HG03060 (cell line): ENCODE data around the gene RNASE7.

Source experiments
- ATAC-seq: cut with Tn5 transposase; IDR thresholded peaks from one replicate; pipeline ENCODE4 v1.9.1; 2021; ENCODE audit warnings: low read depth, moderate number of reproducible peaks; ENCODE audit not compliant: unreplicated experiment

RNASE7 gene

GRCh38 chr14:21084998-21085853 lies 43.1 kb downstream of the RNASE7 start:
- ATAC-seq = no peak

DNA sequence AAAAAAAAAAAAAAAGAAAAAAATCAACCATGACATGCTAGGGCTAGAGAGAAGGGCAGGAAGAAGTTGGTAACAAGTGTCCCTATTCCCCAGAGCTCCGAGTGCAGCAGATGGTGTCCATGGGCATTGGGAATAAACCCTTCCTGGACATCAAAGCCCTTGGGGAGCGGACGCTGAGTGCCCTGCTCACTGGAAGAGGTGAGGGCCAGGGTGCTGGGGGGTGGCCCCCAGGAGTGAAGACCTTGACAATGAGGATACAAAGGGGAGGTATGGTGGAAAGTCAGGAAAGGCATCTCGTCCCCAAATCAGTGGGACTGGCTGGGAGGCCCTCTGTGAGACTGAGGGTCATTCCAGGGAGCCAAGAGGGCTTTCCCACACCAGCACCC lies 44.7 kb downstream of the RNASE7 start:
- ATAC-seq = no peak

DNA sequence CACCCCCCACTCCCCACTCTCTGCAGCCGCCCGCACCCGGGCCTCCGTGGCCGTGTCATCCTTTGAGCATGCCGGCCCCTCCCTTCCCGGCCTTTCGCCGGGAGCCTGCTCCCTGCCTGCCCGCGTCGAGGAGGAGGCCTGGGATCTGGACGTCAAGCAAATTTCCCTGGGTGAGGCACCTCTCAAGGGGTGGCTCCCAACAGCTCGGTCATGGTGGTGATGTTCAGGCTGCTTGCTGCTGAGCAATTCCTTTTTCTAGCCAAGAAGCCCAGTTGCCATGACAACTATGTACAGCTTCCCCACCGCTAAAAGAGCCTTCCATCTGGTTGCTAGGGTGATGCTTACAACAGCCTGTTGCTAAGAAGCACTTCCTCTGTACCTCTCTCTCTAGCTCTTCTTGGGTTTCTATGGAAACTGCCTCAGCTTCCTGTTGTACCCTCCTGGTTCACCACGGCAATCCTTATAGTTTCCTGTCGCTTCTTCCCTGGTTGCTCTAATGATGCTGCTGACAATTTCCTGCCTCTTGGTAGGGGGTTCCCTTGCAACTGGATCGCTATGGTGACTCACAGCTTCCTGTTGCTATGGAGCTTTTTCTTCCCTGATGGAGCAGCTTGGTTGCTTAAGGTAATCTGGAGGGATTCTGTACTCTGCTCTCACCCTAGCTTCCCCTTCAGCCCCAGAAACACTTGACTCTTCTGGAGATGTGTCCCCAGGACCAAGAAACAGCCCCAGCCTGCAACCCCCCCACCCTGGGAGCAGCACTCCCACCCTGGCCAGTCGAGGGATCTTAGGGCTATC lies 45.3 kb downstream of the RNASE7 start:
- no peak for ATAC-seq

DNA sequence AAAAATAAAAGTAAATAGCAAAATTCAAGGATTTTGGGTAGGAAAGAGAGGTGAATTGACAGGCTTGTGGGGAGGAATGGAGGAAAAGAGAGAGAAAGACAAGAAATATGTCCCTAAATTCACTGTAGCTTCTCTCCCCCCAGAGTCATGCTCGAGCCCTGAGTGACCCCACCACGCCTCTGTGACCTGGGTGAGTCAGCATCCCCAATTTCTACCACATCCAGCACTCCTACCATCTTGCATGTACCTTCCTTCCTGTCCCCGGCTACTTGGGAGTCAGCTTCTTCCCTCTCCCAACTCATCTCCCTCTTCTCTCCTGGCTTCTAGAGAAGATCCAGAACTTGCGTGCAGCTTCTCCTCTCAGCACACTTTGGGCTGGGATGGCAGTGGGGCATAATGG lies 46.5 kb downstream of the RNASE7 start:
- no peak for ATAC-seq

DNA sequence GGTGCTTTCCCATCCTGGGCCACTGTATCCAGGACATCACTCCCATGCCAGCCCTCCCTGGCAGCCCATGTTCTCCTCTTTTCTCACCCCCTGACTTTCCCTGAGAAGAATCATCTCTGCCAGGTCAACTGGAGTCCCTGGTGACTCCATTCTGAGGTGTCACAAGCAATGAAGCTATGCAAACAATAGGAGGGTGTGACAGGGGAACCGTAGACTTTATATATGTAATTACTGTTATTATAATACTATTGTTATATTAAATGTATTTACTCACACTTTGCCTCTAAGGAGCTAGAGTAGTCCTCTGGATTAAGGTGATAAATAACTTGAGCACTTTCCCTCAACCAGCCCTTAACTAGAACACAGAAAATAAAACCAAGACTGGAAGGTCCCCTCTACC lies 47.1 kb downstream of the RNASE7 start:
- no peak for ATAC-seq

GRCh38 chr14:21089877-21090193 lies 47.7 kb downstream of the RNASE7 start:
- ATAC-seq = no peak

DNA sequence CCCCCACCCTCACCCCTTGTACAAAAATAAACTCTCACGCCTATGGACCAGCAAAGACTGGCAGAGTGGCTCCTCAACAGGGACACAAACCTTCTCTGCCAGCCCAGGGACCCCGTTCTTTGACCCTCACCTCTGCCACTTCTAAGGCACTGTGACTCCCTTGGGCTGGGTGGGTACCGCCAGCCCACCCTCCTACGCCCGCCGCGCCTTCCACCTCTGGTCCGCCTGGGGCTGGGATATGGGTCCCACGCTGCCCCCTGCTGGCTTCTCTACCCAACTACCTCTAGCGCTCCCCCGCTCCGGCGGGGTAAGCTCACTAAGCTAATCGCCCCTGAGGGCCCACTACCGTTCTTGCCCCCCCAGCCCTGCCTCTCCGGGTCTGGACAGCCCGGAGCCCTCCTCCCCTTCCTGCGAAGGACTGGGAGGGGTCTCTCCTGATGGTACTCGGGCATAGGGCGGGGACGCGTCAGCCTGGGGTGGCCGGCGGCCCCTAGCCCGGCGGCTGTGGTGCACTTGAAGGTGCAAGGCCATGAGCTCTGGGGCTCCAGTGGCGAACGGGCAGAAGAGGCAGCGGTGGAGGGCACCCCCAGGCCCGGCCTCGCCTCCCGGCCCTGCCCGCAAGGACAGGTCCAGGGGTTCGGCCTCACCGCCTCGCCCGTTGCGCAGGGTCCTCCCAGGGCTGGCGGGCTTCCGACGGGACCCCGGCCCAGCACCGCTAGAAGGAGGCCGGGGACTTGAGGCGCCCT lies 48.2 kb downstream of the RNASE7 start:
- ATAC-seq = no peak

GRCh38 chr14:21090940-21091663 lies 48.9 kb downstream of the RNASE7 start:
- no peak for ATAC-seq

DNA sequence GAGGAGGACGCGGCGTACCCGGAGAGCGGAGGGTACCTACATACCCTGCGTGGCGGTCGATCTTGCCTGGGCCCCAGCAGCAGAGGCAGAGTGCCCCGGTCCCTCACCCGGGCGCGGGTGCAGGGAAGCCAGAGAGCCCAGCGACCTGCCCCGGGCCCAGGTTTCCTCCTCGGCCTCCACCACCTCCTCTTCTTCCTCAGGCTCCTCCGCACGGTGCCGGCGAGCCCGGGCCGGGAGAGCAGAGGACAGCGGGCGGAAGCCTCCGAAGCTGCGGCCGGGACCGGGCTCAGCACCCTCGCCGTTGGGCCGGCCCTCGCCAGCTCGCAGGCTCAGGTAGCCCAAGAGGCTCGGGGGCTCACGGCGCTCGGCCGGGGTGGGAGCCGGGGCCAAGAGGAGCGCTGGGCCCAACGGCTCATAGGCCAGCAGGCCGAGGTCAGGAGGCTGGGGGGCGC lies 49.7 kb downstream of the RNASE7 start:
- no peak for ATAC-seq

DNA sequence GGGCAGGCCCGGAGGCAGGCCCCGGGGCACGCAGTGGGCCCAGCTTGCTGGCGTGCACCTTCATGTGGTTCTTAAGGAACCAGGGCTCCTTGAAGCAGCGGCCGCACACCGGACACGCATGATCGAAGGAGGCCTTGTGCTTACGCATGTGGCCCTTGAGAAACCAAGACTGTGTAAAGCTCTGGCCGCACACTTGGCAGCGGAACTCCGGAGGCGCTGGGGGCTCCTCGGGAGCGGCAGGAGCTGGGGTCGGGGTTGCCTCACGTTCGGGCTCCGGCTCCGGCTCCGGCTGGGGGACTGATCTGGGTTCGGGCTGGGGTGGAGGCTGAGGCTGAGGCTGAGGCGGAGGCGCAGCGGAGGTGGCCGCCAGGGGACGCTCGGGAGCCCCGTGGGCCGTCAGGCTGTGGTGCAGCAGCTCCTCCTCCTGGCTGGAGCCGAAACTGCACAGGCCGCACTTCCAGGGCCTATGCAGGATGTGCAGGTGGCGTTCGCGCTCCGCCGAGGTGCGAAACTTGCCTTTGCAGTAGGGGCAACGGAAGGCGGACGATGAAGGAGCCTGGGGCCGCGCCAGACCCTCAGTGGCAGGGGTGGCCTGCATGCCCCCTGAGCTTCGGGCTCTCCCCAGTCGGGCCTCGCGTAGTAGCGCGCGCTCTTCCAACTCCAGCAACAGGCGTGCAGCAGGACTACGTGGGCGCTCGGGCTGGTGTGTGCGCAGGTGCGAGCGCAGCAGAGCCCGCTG lies 50.3 kb downstream of the RNASE7 start:
- no peak for ATAC-seq

DNA sequence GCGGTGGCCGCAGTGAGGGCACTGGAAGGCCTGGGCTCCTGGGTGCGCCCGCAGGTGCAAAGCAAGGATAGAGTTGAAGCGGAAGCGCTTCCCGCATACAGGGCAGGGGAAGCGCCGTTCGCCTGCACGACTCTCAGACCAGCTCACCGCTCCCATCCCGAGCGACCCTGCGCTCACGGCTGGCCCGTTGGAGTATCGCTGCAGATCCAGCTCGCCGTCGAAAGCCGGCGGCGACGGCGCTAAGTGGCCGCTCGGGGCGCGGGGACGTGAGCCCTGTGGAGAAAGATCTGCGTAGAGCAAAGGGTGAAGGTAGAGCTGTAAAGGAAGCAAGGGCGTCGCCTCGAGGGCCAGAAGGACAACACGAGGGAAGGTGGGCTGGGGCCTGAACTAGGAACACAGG lies 50.9 kb downstream of the RNASE7 start:
- no peak for ATAC-seq
